SU-DHL-6 (cell line): ENCODE data around the gene ABCG4.

Experiments used
- H2AFZ ChIP-seq: fragments of 200-600 bp; sonication (generic); 2 replicates; pipeline ENCODE4 v1.6.1; 2014; ENCODE audit warnings: low read depth, mild to moderate bottlenecking, moderate library complexity, mixed read lengths, antibody characterized with exemption, low read length; ENCODE audit not compliant: severe bottlenecking
- H3F3A ChIP-seq: fragments of 200-600 bp; shearing (Covaris generic); 2 replicates; pipeline ENCODE4 v1.6.0; 2016; ENCODE audit warnings: antibody characterized with exemption, mild to moderate bottlenecking; ENCODE audit not compliant: insufficient read depth
- H3K27ac ChIP-seq: fragments of 200-600 bp; sonication (generic); 2 replicates; pipeline ENCODE4 v1.5.1; 2016; ENCODE audit warnings: low read depth, mild to moderate bottlenecking, low read length, moderate library complexity, mixed read lengths
- H3K27me3 ChIP-seq: fragments of 200-600 bp; sonication (generic), shearing (Covaris generic); 2 replicates; pipeline ENCODE4 v1.6.0; 2014; ENCODE audit warnings: mild to moderate bottlenecking, low read length
- H3K36me3 ChIP-seq: fragments of 200-600 bp; sonication (generic); 2 replicates; pipeline ENCODE4 v1.6.1; 2014; ENCODE audit warnings: mild to moderate bottlenecking, low read length, mixed read lengths
- H3K4me2 ChIP-seq: fragments of 300-600, 200-600 bp; shearing (Covaris generic), sonication (generic); 2 replicates; pipeline ENCODE4 v1.6.0; 2014; ENCODE audit warnings: low read length, low read depth, mild to moderate bottlenecking; ENCODE audit not compliant: poor library complexity, severe bottlenecking
- H3K4me3 ChIP-seq: fragments of 200-600 bp; sonication (generic); 2 replicates; pipeline ENCODE4 v1.5.1; 2014; ENCODE audit warnings: antibody characterized with exemption, low read length, mild to moderate bottlenecking, mixed read lengths; ENCODE audit not compliant: insufficient read depth, poor library complexity, severe bottlenecking
- H3K79me2 ChIP-seq: fragments of 200-600 bp; sonication (generic); 2 replicates; pipeline ENCODE4 v1.6.1; 2014; ENCODE audit warnings: mild to moderate bottlenecking, low read length, moderate library complexity; ENCODE audit not compliant: insufficient read depth
- H3K9ac ChIP-seq: fragments of 200-600 bp; sonication (generic); 2 replicates; pipeline ENCODE4 v1.7.0; 2014; ENCODE audit warnings: mild to moderate bottlenecking, low read length
- H3K9me2 ChIP-seq: fragments of 200-600 bp; sonication (generic); replicated peaks from 2 replicates; pipeline ENCODE4 v1.6.1; 2014; ENCODE audit warnings: low read length; ENCODE audit not compliant: insufficient read depth
- H3K9me3 ChIP-seq: fragments of 200-600 bp; sonication (generic); 2 replicates; pipeline ENCODE4 v1.6.1; 2014; ENCODE audit warnings: low read length, mixed read lengths; ENCODE audit not compliant: insufficient read depth
- H4K20me1 ChIP-seq: fragments of 200-600 bp; sonication (generic); 2 replicates; pipeline ENCODE4 v1.6.1; 2014; ENCODE audit warnings: low read depth, mild to moderate bottlenecking, antibody characterized with exemption, low read length, moderate library complexity, mixed read lengths
- EZH2phosphoT487 ChIP-seq: fragments of 200-600 bp; sonication (generic), shearing (Covaris generic); conservative IDR thresholded peaks from 2 replicates; pipeline ENCODE4 v1.6.1; 2018; ENCODE audit warnings: mild to moderate bottlenecking, antibody characterized with exemption, low read length, moderate library complexity, mixed read lengths
- TF ChIP-seq, protein P1 (sequence below): fragments of 200-600 bp; sonication (generic); IDR thresholded peaks from one replicate; pipeline ENCODE4 v1.5.1; 2017; ENCODE audit warnings: antibody characterized with exemption, mild to moderate bottlenecking, low read length, moderate library complexity; ENCODE audit not compliant: insufficient read depth, poor library complexity, severe bottlenecking

ABCG4 gene

DNA sequence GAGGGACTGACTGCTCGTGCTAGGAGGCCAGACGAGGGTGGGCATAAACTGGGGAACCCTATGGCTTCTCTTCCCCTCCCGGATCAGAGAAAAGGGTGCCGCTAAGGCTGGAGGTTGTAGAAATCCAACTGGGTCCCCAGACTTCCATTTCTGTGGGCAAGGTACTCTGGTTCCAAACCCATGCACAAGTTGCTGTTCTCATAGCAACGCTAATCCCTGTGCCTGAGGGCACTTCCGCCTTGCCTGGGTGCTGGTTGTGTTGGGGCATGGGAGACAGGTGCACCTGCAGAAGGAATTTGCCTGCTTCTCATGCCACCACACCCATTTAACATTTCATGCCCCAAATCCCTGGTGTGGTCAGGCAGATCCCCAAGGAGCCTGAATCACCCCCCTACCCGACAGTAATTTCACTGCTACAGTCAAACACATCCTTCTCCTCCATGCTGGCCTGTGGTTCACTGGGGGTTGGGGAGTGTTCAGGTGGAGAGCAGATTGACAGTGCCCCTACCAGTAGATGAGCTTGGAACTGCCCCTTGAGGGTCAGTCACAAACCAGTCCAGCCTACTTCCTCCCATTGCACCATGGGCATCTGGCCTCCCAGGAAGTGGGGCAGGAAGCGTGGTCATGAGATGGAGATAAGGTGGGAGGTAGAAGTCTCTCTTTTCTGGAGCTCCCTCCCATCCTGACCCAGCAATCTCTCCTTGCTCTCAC lies 40.6 kb upstream of the ABCG4 start:
- Histone ChIP-seq H4K20me1 (no peaks in the 10 kb centered on the region), H3K27me3 (no peaks in the 10 kb centered on the region), H3F3A (peaks cover 8% of the 10 kb centered on the region), H3K9me2 (no peaks in the 10 kb centered on the region), H3K79me2 (peaks cover 23% of the 10 kb centered on the region), H3K27ac (peak overlapping the region; percentile 36), H3K4me2 (peak overlapping the region; percentile 93), H3K9me3 (no peaks in the 10 kb centered on the region), H3K36me3 (no peaks in the 10 kb centered on the region), H3K9ac (peak overlapping the region; percentile 92), H2AFZ (peak overlapping the region; percentile 2), H3K4me3 (peak overlapping the region; percentile 94)
- no peak for TF ChIP-seq EZH2phosphoT487
- TF ChIP-seq, protein P1, sequence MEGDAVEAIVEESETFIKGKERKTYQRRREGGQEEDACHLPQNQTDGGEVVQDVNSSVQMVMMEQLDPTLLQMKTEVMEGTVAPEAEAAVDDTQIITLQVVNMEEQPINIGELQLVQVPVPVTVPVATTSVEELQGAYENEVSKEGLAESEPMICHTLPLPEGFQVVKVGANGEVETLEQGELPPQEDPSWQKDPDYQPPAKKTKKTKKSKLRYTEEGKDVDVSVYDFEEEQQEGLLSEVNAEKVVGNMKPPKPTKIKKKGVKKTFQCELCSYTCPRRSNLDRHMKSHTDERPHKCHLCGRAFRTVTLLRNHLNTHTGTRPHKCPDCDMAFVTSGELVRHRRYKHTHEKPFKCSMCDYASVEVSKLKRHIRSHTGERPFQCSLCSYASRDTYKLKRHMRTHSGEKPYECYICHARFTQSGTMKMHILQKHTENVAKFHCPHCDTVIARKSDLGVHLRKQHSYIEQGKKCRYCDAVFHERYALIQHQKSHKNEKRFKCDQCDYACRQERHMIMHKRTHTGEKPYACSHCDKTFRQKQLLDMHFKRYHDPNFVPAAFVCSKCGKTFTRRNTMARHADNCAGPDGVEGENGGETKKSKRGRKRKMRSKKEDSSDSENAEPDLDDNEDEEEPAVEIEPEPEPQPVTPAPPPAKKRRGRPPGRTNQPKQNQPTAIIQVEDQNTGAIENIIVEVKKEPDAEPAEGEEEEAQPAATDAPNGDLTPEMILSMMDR = no peak

DNA sequence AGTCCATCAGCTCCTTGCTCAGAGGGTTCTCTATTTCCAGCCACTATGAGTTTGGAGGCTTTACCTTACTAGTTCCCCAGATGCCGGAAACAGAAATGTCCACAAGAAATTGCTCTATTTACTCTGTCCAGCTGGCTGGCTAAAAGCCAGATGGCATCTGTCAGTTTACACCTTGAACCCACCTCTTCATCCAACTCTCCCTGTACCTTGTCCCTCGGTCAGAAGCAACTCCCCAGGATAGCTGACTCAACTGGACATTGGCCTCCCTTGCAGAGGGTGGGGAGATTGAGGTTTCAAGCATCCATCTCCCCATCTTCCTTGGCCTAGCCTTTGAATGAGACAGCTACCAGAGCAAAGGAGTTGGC lies 40.0 kb upstream of the ABCG4 start:
- Histone ChIP-seq H3K79me2 (peaks cover 23% of the 10 kb centered on the region), H3K9ac (peak overlapping the region; percentile 92), H3K9me3 (no peaks in the 10 kb centered on the region), H3F3A (peaks cover 5% of the 10 kb centered on the region), H3K4me3 (peak overlapping the region; percentile 94), H3K27ac (no peak overlapping the region; the same call in 1 of the 2 replicates), H3K9me2 (no peaks in the 10 kb centered on the region), H3K36me3 (no peaks in the 10 kb centered on the region), H4K20me1 (no peaks in the 10 kb centered on the region), H2AFZ (no peak overlapping the region), H3K27me3 (no peaks in the 10 kb centered on the region), H3K4me2 (peak overlapping the region; percentile 93)
- no peak for TF ChIP-seq EZH2phosphoT487
- TF ChIP-seq, protein P1 = no peak

DNA sequence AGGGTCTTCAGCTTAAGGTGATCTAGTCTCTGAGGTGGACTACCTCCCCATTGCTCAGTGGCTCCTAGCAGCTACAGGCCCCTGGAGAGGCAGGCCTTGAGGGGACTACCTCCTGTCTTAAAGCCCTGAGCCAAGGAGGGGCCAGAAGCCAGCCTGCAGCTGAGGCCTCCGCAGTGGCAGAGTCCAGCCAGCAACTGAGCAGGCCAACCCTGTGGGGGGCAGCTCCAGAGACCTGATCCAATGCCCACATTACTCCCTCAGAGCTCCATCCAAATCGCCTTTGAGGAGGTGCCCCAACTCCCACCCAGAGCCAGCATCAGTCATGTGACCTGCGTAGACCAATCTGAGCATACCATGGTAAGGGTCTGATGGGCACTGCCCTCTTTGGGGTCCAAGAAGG lies 39.0 kb upstream of the ABCG4 start:
- no peaks in the 10 kb centered on the region for H3K27me3 ChIP-seq
- no peak for TF ChIP-seq EZH2phosphoT487
- TF ChIP-seq, protein P1 = no peak
- H3K4me2 ChIP-seq = no peak overlapping the region
- H3F3A ChIP-seq = no peaks in the 10 kb centered on the region
- H3K27ac ChIP-seq = no peak overlapping the region
- H2AFZ ChIP-seq = no peak overlapping the region
- no peak overlapping the region for H3K9ac ChIP-seq
- no peaks in the 10 kb centered on the region for H3K9me3 ChIP-seq
- H4K20me1 ChIP-seq = no peaks in the 10 kb centered on the region
- no peaks in the 10 kb centered on the region for H3K36me3 ChIP-seq
- peaks cover 23% of the 10 kb centered on the region for H3K79me2 ChIP-seq
- H3K9me2 ChIP-seq = no peaks in the 10 kb centered on the region
- H3K4me3 ChIP-seq = no peak overlapping the region
